A673 (cell line): ENCODE results near the gene KCNJ5. TPM values are rescaled to one million over a fixed set of nuclear protein-coding genes. Genes with fewer than 3 reads are reported as not detected.

Experiments used
- BruUV-seq: library from RNA; stranded (reverse); fragments of 400-500 nt; replicated peaks from 2 replicates; lab custom pipeline; 2021; lab: Mats Ljungman, UMichigan
- CTCF ChIA-PET: fragments of 300-600 bp; sonication (Branson Sonifier 250); formaldehyde crosslinking; loops from one replicate; lab custom pipeline; 2022; ENCODE audit warnings: antibody characterized with exemption; lab: Charles Lee
- POLR2A ChIA-PET: fragments of 300-600 bp; sonication (Branson Sonifier 250); formaldehyde crosslinking; loops from one replicate; lab custom pipeline; 2022; ENCODE audit warnings: antibody characterized with exemption; ENCODE audit not compliant: low non-redundant PET; lab: Charles Lee
- DNase-seq: peaks from one replicate; pipeline ENCODE4 v3.0.0-alpha.2; 2015; ENCODE audit warnings: low spot score
- H3K27ac ChIP-seq: fragments of 200-600 bp; sonication (generic); 2 replicates; pipeline ENCODE4 v1.5.1; 2016; ENCODE audit warnings: mixed run types, low read depth, mild to moderate bottlenecking, mixed read lengths, antibody characterized with exemption, low read length; ENCODE audit not compliant: poor library complexity, severe bottlenecking
- H3K27me3 ChIP-seq: fragments of 200-600 bp; sonication (generic); replicated peaks from 2 replicates; pipeline ENCODE4 v1.6.1; 2017; ENCODE audit warnings: mixed run types, low read depth, mild to moderate bottlenecking, mixed read lengths, antibody characterized with exemption, low read length; ENCODE audit not compliant: insufficient read depth, poor library complexity
- H3K36me3 ChIP-seq: fragments of 200-600 bp; sonication (generic); 2 replicates; pipeline ENCODE4 v1.6.1; 2016; ENCODE audit warnings: mixed run types, mild to moderate bottlenecking, mixed read lengths, antibody characterized with exemption, low read length; ENCODE audit not compliant: insufficient read depth, poor library complexity, severe bottlenecking
- H3K4me1 ChIP-seq: fragments of 200-600 bp; sonication (generic); 2 replicates; pipeline ENCODE4 v1.6.1; 2017; ENCODE audit warnings: mixed run types, mild to moderate bottlenecking, mixed read lengths, antibody characterized with exemption, low read length; ENCODE audit not compliant: insufficient read depth, poor library complexity, severe bottlenecking
- H3K4me3 ChIP-seq: fragments of 200-600 bp; sonication (generic); 2 replicates; pipeline ENCODE4 v1.5.1; 2016; ENCODE audit warnings: low read depth, mixed run types, mild to moderate bottlenecking, mixed read lengths, low read length; ENCODE audit not compliant: poor library complexity, severe bottlenecking
- H3K9me3 ChIP-seq: fragments of 200-600 bp; sonication (generic); 2 replicates; pipeline ENCODE4 v1.6.1; 2016; ENCODE audit warnings: mixed run types, low read depth, mild to moderate bottlenecking, mixed read lengths, antibody characterized with exemption, low read length; ENCODE audit not compliant: poor library complexity, severe bottlenecking
- EZH2 ChIP-seq: fragments of 200-600 bp; sonication (generic); IDR thresholded peaks from 2 replicates; pipeline ENCODE4 v1.6.1; 2017; ENCODE audit warnings: borderline replicate concordance, low read depth, mild to moderate bottlenecking, mixed read lengths, antibody characterized with exemption, low read length; ENCODE audit not compliant: poor library complexity, severe bottlenecking
- intact Hi-C: fragments of 100-400 bp; cut with micrococcal nuclease; formaldehyde crosslinking; loops from one replicate; pipeline ENCODE4 v1.10.0; 2022; ENCODE audit not compliant: unreplicated experiment
- total RNA-seq: library from RNA; stranded (reverse); gene quantifications from 2 replicates; pipeline ENCODE4 v1.2.3, GENCODE V29; 2021
- TF ChIP-seq, protein P1 (sequence below): fragments of 300-800, 200-600 bp; sonication (generic); conservative IDR thresholded peaks from 2 replicates; pipeline ENCODE4 v1.5.1; 2017; ENCODE audit warnings: low read depth, mild to moderate bottlenecking, antibody characterized with exemption, low read length, moderate library complexity, mixed read lengths

Gene KCNJ5
- total RNA-seq, 1 experiment from 2014 or later, result not detected

DNA sequence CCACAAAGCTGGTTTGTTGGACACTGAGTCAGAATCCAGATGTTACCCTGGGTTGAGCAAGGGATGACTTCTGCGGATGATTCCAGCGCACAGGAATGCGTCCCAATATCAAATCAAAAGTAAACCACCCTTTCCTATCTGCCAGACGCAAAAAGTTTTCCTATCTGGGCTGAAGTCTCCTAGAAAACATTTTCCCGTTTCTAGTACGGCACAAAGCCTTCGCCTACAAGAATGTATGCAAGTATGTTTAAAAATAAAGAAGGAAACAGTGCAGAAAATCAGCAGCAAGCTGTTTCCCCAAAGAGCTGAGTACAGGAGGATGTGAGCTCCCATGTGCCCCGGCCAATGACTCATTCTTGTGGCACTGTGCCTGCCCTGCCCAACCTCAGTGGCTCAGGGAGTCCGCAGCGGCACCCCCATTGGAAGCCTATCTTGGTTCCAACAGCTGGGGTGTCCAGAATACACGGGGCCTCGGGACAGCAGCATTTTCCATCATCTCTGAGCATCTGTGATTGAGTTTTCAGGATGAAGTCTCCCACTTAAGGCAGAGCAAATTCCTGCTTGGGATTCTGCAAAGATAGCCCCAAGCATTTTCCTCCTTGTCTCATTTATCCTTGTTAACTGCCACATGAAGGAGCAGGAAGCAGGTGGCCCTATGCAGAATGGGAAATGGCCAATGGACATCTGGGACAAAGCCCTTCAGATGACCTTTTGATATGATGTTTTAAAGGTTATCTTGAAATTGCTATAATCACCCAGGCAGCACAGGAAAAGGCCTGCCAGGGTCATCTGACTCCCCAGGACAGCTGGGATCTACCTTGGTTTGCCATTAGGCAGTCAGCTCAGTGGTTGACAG, 17.5 kb downstream of the KCNJ5 start:
- intact Hi-C loops, result no loop called here
- Histone ChIP-seq H3K36me3 (no peaks in the 10 kb centered on the region), H3K27ac (no peak overlapping the region), H3K9me3 (no peaks in the 10 kb centered on the region), H3K27me3 (no peaks in the 10 kb centered on the region), H3K4me3 (no peak overlapping the region), H3K4me1 (peaks cover 6% of the 10 kb centered on the region)
- POLR2A ChIA-PET, result no interaction called here
- BruUV-seq, result no TSS peak
- no peak for DNase-seq
- CTCF ChIA-PET, result interaction anchor here (0.5 kb wide), 1 partner anchor 14 kb away, joined by 3 read pairs; no protein-coding TSS in a partner anchor
- TF ChIP-seq, protein P1, sequence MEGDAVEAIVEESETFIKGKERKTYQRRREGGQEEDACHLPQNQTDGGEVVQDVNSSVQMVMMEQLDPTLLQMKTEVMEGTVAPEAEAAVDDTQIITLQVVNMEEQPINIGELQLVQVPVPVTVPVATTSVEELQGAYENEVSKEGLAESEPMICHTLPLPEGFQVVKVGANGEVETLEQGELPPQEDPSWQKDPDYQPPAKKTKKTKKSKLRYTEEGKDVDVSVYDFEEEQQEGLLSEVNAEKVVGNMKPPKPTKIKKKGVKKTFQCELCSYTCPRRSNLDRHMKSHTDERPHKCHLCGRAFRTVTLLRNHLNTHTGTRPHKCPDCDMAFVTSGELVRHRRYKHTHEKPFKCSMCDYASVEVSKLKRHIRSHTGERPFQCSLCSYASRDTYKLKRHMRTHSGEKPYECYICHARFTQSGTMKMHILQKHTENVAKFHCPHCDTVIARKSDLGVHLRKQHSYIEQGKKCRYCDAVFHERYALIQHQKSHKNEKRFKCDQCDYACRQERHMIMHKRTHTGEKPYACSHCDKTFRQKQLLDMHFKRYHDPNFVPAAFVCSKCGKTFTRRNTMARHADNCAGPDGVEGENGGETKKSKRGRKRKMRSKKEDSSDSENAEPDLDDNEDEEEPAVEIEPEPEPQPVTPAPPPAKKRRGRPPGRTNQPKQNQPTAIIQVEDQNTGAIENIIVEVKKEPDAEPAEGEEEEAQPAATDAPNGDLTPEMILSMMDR, result no peak
- TF ChIP-seq EZH2, result no peak

DNA sequence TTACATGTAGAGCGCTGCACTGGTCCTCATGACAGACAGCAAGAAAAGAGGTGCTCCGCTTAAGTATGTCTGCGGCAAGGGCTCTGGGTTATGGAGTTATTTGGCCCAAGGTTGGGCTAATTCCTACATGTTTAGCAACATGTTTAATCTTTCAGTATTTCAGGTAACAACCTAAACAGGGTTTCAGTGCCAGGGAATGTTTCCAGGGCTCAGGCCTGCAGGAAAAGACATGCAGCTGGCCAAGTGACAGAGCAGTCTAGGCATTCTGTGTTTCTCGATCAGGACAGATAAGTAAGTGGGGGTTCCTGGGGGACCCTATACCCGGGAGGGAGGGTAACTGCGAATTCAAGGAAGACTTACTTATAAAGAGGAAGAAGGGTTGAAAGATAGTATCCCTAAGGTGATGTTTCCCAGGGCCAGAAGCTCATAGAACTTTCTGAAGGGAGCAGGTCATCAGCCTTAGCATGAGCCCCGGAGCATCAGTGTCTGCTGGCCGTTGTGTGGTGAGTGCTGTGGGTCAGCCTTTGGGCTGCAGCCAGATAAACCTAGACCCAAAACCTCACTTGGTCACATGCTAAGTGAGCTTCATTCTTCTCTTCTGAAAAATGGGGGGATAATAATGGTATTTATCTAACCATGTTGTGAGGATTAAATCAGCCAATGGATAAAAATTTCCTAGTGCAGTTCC, 18.4 kb downstream of the KCNJ5 start:
- ChIA-PET CTCF (no interaction called here), POLR2A (no interaction called here)
- TF ChIP-seq, protein P1, result no peak
- no peak for TF ChIP-seq EZH2
- H3K27ac ChIP-seq, result no peak overlapping the region
- DNase-seq, result no peak
- BruUV-seq, result no TSS peak
- no peaks in the 10 kb centered on the region for H3K9me3 ChIP-seq
- no peaks in the 10 kb centered on the region for H3K27me3 ChIP-seq
- peaks cover 4% of the 10 kb centered on the region for H3K4me1 ChIP-seq
- no peak overlapping the region for H3K4me3 ChIP-seq
- no peaks in the 10 kb centered on the region for H3K36me3 ChIP-seq
- intact Hi-C loops, result no loop called here

DNA sequence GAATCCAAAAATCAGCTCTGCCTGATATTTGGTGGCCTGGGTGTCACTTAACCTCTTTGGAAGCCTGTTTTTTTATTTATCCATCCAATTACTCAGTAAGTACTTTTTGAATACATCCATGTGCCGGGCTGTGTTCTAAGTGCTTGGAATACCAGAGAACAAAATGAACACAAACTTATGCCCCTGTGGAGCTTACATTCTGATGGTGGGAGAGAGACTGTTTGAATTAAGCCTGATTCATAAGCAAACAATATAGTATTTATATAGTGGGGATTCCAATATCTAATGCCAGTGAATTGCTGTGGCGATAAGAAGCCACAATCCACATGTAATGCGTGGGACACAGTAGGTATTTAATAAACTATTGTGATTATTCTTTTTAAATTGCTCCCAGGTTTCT, 19.4 kb downstream of the KCNJ5 start:
- no peak overlapping the region for H3K4me3 ChIP-seq
- CTCF ChIA-PET, result no interaction called here
- no peak for TF ChIP-seq EZH2
- TF ChIP-seq, protein P1, result no peak
- H3K27ac ChIP-seq, result no peak overlapping the region
- no TSS peak for BruUV-seq
- POLR2A ChIA-PET, result no interaction called here
- no peaks in the 10 kb centered on the region for H3K27me3 ChIP-seq
- no peaks in the 10 kb centered on the region for H3K4me1 ChIP-seq
- intact Hi-C loops, result no loop called here
- H3K36me3 ChIP-seq, result no peaks in the 10 kb centered on the region
- DNase-seq, result no peak
- H3K9me3 ChIP-seq, result no peaks in the 10 kb centered on the region
